ENCODE results near the gene ZNF668. TPM values are rescaled to one million over a fixed set of nuclear protein-coding genes. Genes with fewer than 3 reads are reported as not detected.

Gene ZNF668
- total RNA-seq: 6.9 and 8.1 TPM in 2 replicates
- polyA plus RNA-seq: 12.4 and 13.0 TPM in 2 replicates

- under 1% methylated on average over 46 of the region's 48 CpGs for WGBS (ENCODE audit: low lambda C conversion rate, missing lambda C conversion rate)
- peak; percentile 100 for DNase-seq (ENCODE audit: low spot score)
Measured at GRCh38 chr16:31073970-31074813, at the start of gene ZNF668, which contains the start of gene ZNF646. ZNF668 (minus strand) TSS chr16:31074240; CDS start chr16:31064459, 9,781 bp downstream. ZNF646 (plus strand) TSS chr16:31074422; CDS start chr16:31076325, 1,903 bp downstream.

GRCh38 chr16:31120129-31120528 is 46.1 kb upstream of the ZNF668 start:
- WGBS (ENCODE audit: low lambda C conversion rate, missing lambda C conversion rate): 98% methylated on average over 16 of the region's 16 CpGs
- no peaks in the 10 kb centered on the region for H3K36me3 ChIP-seq (replicated peaks; ENCODE audit: insufficient read depth, low read depth)
- TF ChIP-seq, protein P1, sequence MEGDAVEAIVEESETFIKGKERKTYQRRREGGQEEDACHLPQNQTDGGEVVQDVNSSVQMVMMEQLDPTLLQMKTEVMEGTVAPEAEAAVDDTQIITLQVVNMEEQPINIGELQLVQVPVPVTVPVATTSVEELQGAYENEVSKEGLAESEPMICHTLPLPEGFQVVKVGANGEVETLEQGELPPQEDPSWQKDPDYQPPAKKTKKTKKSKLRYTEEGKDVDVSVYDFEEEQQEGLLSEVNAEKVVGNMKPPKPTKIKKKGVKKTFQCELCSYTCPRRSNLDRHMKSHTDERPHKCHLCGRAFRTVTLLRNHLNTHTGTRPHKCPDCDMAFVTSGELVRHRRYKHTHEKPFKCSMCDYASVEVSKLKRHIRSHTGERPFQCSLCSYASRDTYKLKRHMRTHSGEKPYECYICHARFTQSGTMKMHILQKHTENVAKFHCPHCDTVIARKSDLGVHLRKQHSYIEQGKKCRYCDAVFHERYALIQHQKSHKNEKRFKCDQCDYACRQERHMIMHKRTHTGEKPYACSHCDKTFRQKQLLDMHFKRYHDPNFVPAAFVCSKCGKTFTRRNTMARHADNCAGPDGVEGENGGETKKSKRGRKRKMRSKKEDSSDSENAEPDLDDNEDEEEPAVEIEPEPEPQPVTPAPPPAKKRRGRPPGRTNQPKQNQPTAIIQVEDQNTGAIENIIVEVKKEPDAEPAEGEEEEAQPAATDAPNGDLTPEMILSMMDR (IDR thresholded peaks at IDR 0.05; ENCODE audit: poor library complexity): no peak
- no peak for TF ChIP-seq EZH2phosphoT487 (IDR thresholded peaks at IDR 0.05; ENCODE audit: low read depth, severe bottlenecking, unreplicated experiment)
- TF ChIP-seq EZH2 (IDR thresholded peaks at IDR 0.05; ENCODE audit: borderline replicate concordance): no peak
- H3K4me1 ChIP-seq (ENCODE audit: insufficient read depth): peaks cover 6% of the 10 kb centered on the region
- H2AFZ ChIP-seq: no peak overlapping the region
- H3K27ac ChIP-seq: no peak overlapping the region
- H3K79me2 ChIP-seq: peaks cover 29% of the 10 kb centered on the region
- H3K9me3 ChIP-seq (ENCODE audit: low read depth): no peaks in the 10 kb centered on the region
- H4K20me1 ChIP-seq (ENCODE audit: insufficient read depth, poor library complexity, severe bottlenecking): no peaks in the 10 kb centered on the region
- no peaks in the 10 kb centered on the region for H3K9me2 ChIP-seq (replicated peaks; ENCODE audit: insufficient read depth)
- peak; percentile 3 for DNase-seq (ENCODE audit: low spot score)
- no peaks in the 10 kb centered on the region for H3K27me3 ChIP-seq
- no peak overlapping the region for H3K4me2 ChIP-seq
- H3K4me3 ChIP-seq: no peak overlapping the region

More at GRCh38 chr16:31073970-31074813, at the start of gene ZNF668, which contains the start of gene ZNF646:
- Histone ChIP-seq H3K36me3 (replicated peaks; ENCODE audit: insufficient read depth, low read depth) (no peaks in the 10 kb centered on the region), H3K4me2 (peak within 1 kb of the TSS; percentile 90), H2AFZ (peak within 1 kb of the TSS; percentile 80), H3K9me2 (replicated peaks; ENCODE audit: insufficient read depth) (no peaks in the 10 kb centered on the region), H3K27me3 (no peaks in the 10 kb centered on the region), H3K79me2 (peaks cover 74% of the 10 kb centered on the region), H3K27ac (peak within 1 kb of the TSS; percentile 99), H3K9me3 (ENCODE audit: low read depth) (no peaks in the 10 kb centered on the region), H3K4me1 (ENCODE audit: insufficient read depth) (peaks cover 10% of the 10 kb centered on the region), H4K20me1 (ENCODE audit: insufficient read depth, poor library complexity, severe bottlenecking) (no peaks in the 10 kb centered on the region), H3K4me3 (peak within 1 kb of the TSS; percentile 85)
- no peak for TF ChIP-seq EZH2 (IDR thresholded peaks at IDR 0.05; ENCODE audit: borderline replicate concordance)
- TF ChIP-seq EZH2phosphoT487 (IDR thresholded peaks at IDR 0.05; ENCODE audit: low read depth, severe bottlenecking, unreplicated experiment): no peak
- TF ChIP-seq, protein P1 (IDR thresholded peaks at IDR 0.05; ENCODE audit: poor library complexity): no peak

GRCh38 chr16:31118223-31119155 is 44.4 kb upstream of the ZNF668 start:
- TF ChIP-seq EZH2phosphoT487 (IDR thresholded peaks at IDR 0.05; ENCODE audit: low read depth, severe bottlenecking, unreplicated experiment) (no peak), EZH2 (IDR thresholded peaks at IDR 0.05; ENCODE audit: borderline replicate concordance) (no peak)
- TF ChIP-seq, protein P1 (IDR thresholded peaks at IDR 0.05; ENCODE audit: poor library complexity): no peak
- peak; percentile 56 for DNase-seq (ENCODE audit: low spot score)

More at GRCh38 chr16:31118223-31119155, 44.4 kb upstream of the ZNF668 start:
- no peaks in the 10 kb centered on the region for H4K20me1 ChIP-seq (ENCODE audit: insufficient read depth, poor library complexity, severe bottlenecking)
- H3K27me3 ChIP-seq: no peaks in the 10 kb centered on the region
- H3K4me1 ChIP-seq (ENCODE audit: insufficient read depth): peaks cover 10% of the 10 kb centered on the region
- H3K27ac ChIP-seq: peak overlapping the region; percentile 96
- H3K4me2 ChIP-seq: peak overlapping the region; percentile 83
- 68% methylated on average over 9 of the region's 9 CpGs for WGBS (ENCODE audit: low lambda C conversion rate, missing lambda C conversion rate)
- H3K36me3 ChIP-seq (replicated peaks; ENCODE audit: insufficient read depth, low read depth): no peaks in the 10 kb centered on the region
- H3K4me3 ChIP-seq: peak overlapping the region; percentile 24
- H3K79me2 ChIP-seq: peaks cover 29% of the 10 kb centered on the region
- H2AFZ ChIP-seq: peak overlapping the region; percentile 3
- H3K9me3 ChIP-seq (ENCODE audit: low read depth): no peaks in the 10 kb centered on the region
- no peaks in the 10 kb centered on the region for H3K9me2 ChIP-seq (replicated peaks; ENCODE audit: insufficient read depth)
